Osteoblast (primary cell): ENCODE results near the gene DHX8. TPM values are rescaled to one million over a fixed set of nuclear protein-coding genes. Genes with fewer than 3 reads are reported as not detected.

ENCODE experiments used
- DNase-seq: peaks from one replicate; pipeline ENCODE4 v3.0.0; 2011; ENCODE audit warnings: low spot score, mixed read lengths; ENCODE audit not compliant: insufficient read length; ENCODE audit errors: missing footprints
- H2AFZ ChIP-seq: 2 replicates; pipeline ENCODE4 v1.6.0; 2011; ENCODE audit warnings: mild to moderate bottlenecking, low read length
- H3K27ac ChIP-seq: 2 replicates; pipeline ENCODE4 v1.5.1; 2011; ENCODE audit warnings: mild to moderate bottlenecking, low read depth, low read length, moderate library complexity
- H3K27me3 ChIP-seq: 2 replicates; pipeline ENCODE4 v1.6.0; 2012; ENCODE audit warnings: mild to moderate bottlenecking, control low read depth, inconsistent platforms, low read length, moderate library complexity; ENCODE audit not compliant: insufficient read depth
- H3K36me3 ChIP-seq: 2 replicates; pipeline ENCODE4 v1.5.1; 2011; ENCODE audit warnings: mild to moderate bottlenecking, low read length, control low read depth, moderate library complexity; ENCODE audit not compliant: insufficient read depth
- H3K4me1 ChIP-seq: 2 replicates; pipeline ENCODE4 v1.5.1; 2011; ENCODE audit warnings: mild to moderate bottlenecking, low read length, control low read depth, moderate library complexity; ENCODE audit not compliant: insufficient read depth
- H3K4me2 ChIP-seq: 2 replicates; pipeline ENCODE4 v1.6.0; 2011; ENCODE audit warnings: mild to moderate bottlenecking, low read length; ENCODE audit not compliant: insufficient read depth
- H3K4me3 ChIP-seq: fragments of 200-600 bp; sonication (generic); 3 replicates; pipeline ENCODE4 v1.5.1; 2012; ENCODE audit warnings: mild to moderate bottlenecking, low read length, inconsistent platforms; ENCODE audit not compliant: insufficient read depth
- H3K79me2 ChIP-seq: 2 replicates; pipeline ENCODE4 v1.6.0; 2012; ENCODE audit warnings: mild to moderate bottlenecking, low read length, control low read depth, inconsistent platforms; ENCODE audit not compliant: insufficient read depth
- H3K9me3 ChIP-seq: 2 replicates; pipeline ENCODE4 v1.5.1; 2011; ENCODE audit warnings: low read depth, low read length, control low read depth
- H4K20me1 ChIP-seq: 2 replicates; pipeline ENCODE4 v1.6.0; 2012; ENCODE audit warnings: mild to moderate bottlenecking, low read length, control low read depth; ENCODE audit not compliant: insufficient read depth
- CTCF ChIP-seq: IDR thresholded peaks from 2 replicates; pipeline ENCODE4 v1.5.1; 2011; ENCODE audit warnings: mild to moderate bottlenecking, low read depth, low read length, moderate library complexity; ENCODE audit errors: extremely low read depth
- total RNA-seq: library from RNA; depleted of rRNA; stranded (reverse); fragments of >200 nt; gene quantifications from 2 replicates; pipeline ENCODE4 v1.2.3, GENCODE V29; 2012

Gene DHX8
- total RNA-seq, 1 donor, result 42.3 TPM

DNA sequence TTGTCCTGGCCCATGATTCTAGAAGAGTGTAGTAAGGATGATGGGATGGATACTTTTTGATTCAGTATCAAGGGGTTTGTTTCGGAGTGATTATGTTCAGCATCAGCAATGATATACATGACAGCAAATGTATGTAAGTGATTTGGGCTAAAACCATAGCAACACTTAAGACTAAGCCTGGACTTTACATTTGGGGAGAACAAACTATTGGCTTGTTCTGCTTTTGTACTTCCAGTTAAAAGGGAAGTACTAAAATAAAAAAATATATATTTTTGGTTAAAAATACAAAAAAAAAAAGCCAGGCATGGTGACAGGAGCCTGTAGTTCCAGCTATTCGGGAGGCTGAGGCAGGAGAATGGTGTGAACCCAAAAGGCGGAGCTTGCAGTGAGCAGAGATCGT lies 20.5 kb upstream of the DHX8 start:
- Histone ChIP-seq H2AFZ (no peak overlapping the region), H3K9me3 (no peaks in the 10 kb centered on the region), H3K36me3 (no peaks in the 10 kb centered on the region), H3K4me2 (no peak overlapping the region), H4K20me1 (no peaks in the 10 kb centered on the region), H3K79me2 (no peaks in the 10 kb centered on the region), H3K4me3 (no peak overlapping the region), H3K4me1 (peaks cover 6% of the 10 kb centered on the region), H3K27ac (no peak overlapping the region), H3K27me3 (no peaks in the 10 kb centered on the region)
- no peak for TF ChIP-seq CTCF
- no peak for DNase-seq

- Histone ChIP-seq H2AFZ (no peak overlapping the region), H3K27ac (no peak overlapping the region), H4K20me1 (no peaks in the 10 kb centered on the region), H3K4me2 (no peak overlapping the region), H3K9me3 (no peaks in the 10 kb centered on the region), H3K27me3 (no peaks in the 10 kb centered on the region), H3K4me1 (peaks cover 13% of the 10 kb centered on the region), H3K79me2 (no peaks in the 10 kb centered on the region), H3K36me3 (no peaks in the 10 kb centered on the region), H3K4me3 (no peak overlapping the region)
- TF ChIP-seq CTCF, result no peak
- DNase-seq, result no peak
Observed at GRCh38 chr17:43464046-43464445, 19.7 kb upstream of the DHX8 start.

DNA sequence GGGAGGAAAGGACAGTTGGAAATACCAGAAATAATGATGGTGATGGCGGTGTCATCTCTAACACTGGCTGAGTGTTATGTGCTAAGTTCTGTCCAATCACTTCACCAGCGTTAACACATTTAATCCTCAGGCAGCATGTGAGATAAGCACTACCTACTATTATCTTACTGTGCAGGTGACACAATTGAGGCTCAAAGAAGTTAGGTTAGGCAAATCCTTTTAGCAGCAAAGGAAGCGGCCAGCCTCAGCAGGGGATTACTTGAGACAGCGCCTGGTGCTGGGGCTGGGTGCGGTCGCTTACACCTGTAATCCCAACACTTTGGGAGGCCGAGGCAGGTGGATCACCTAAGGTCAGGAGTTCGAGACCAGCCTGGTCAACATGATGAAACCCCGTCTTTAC lies 18.7 kb upstream of the DHX8 start:
- no peaks in the 10 kb centered on the region for H3K36me3 ChIP-seq
- no peak overlapping the region for H3K4me3 ChIP-seq
- no peaks in the 10 kb centered on the region for H3K79me2 ChIP-seq
- TF ChIP-seq CTCF, result no peak
- no peak overlapping the region for H2AFZ ChIP-seq
- H3K4me2 ChIP-seq, result no peak overlapping the region
- DNase-seq, result no peak
- no peaks in the 10 kb centered on the region for H3K27me3 ChIP-seq
- no peaks in the 10 kb centered on the region for H4K20me1 ChIP-seq
- H3K27ac ChIP-seq, result no peak overlapping the region
- no peaks in the 10 kb centered on the region for H3K9me3 ChIP-seq
- H3K4me1 ChIP-seq, result peaks cover 20% of the 10 kb centered on the region

DNA sequence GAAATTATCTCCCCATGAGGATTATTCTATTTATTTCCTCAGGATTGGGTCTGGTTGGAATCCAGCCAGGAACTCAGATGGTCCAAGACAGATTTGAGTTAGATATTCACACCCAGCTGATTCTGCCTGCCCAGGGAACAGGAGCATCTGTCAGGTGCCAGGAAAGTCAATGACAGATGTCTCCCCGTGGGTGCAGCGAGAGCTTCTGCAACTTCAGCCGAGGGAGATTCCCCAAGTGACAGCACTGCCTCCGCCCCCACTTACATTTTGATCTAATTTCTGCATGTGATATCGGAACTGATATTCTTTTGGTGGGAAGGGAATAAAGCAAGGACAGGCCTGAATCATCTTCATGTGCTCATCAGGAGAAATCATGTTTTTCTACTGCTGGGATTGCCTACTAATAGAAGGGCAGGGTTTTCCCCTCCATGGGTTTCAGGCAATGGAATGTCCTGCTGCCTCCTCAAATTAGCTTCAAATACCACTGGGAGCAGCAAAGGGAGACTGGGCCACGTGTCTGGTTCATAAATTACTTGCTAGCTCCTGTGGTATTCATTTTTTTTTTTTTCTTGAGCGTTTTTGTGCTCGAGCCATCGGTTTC lies 15.7 kb upstream of the DHX8 start:
- Histone ChIP-seq H3K27me3 (no peaks in the 10 kb centered on the region), H3K4me2 (peak overlapping the region; percentile 35), H3K9me3 (no peaks in the 10 kb centered on the region), H2AFZ (no peak overlapping the region), H3K4me3 (peak overlapping the region; percentile 8), H3K36me3 (no peaks in the 10 kb centered on the region), H3K79me2 (no peaks in the 10 kb centered on the region), H3K4me1 (peaks cover 20% of the 10 kb centered on the region), H3K27ac (peak overlapping the region; percentile 81), H4K20me1 (no peaks in the 10 kb centered on the region)
- no peak for TF ChIP-seq CTCF
- DNase-seq, result peak; percentile 94
